ENCODE results near the gene CDYL.

CDYL gene

DNA sequence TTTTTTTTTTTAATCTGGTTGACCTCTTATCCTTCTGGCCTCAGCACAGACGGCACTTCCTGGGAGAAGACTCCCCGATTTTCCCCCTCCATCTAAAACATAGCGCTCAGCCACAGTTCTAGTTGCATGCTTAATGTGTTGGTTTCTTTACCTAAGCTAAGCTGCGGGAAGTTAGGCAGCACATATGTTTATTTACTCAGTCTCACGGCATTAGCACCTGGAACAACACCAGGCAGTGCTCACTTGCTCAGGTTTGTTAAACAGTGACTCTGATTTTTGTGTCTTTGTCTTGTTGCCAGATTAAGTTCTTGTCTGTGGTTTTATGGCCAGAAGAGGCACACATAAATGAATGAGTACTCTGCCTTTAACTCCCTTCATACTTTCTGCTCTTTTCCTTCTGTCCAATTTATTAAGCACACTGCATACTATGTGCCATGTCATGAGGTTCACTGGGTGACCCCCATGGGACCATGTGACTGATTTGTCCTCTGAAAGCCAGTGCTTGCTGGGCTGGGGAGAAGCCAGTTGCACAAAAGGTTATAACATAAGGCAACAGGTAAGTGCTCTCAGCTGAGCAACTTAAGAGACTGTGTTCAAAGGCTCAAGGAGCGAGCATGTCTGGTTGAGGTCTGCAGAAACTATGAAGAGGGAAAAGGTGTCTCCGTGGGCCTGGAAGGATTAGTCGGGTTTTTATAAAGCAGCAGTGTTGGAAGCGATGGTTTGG, 134.0 kb downstream of the CDYL start:
- DNase-seq, result no peak

DNA sequence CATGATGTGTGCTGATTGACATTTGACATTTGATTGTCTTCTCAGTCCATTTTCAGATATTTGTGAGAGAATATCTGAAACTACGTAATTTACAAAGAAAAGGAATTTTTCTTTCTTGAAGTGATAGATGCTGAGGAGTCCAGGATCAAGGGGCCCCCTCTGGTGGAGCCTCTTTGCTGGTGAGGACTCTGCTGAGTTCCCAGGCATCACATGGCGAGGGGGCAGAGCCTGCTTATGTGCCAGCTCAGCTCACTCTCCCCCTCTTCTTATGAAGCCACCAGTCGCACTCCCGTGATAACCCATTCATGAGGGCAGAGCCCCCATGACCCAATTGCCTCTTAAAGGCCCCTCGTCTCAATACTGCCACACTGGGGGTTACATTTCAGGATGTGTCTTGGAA, 136.4 kb downstream of the CDYL start:
- no peak for DNase-seq

DNA sequence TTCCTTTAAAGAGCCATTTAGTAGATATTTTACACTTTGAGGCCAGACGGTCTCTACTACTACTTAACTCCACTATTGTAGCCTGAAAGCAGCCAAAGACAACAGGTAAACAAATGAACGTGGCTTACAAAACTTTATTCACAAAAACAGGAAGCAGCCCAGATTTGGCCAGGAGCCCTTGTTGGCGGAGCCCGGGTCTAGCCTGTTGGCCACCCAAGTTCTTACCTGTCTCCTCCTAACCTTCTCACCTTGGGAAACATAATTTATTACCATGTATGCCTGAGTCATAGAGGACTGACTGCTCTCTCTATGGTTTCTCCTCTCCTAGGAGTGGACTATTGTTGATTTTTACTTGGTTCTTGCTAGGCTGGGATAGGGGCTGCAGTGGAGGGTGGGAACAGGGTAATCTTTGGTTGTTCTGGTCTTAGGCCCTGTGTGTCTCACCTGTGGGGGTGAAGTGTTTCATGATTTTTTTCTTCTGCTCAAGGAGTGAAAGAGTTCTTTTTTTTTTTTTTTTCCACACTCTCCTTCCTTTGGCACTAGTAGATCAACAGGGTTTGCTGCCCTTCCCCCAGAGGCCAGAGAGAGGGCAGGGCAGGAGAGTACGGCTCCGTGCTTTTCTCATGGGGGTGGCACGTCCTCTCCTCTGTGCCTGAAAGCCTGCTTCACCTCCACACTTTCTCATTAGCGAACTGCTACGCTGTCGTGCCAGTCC, 137.7 kb downstream of the CDYL start:
- no peak for DNase-seq

DNA sequence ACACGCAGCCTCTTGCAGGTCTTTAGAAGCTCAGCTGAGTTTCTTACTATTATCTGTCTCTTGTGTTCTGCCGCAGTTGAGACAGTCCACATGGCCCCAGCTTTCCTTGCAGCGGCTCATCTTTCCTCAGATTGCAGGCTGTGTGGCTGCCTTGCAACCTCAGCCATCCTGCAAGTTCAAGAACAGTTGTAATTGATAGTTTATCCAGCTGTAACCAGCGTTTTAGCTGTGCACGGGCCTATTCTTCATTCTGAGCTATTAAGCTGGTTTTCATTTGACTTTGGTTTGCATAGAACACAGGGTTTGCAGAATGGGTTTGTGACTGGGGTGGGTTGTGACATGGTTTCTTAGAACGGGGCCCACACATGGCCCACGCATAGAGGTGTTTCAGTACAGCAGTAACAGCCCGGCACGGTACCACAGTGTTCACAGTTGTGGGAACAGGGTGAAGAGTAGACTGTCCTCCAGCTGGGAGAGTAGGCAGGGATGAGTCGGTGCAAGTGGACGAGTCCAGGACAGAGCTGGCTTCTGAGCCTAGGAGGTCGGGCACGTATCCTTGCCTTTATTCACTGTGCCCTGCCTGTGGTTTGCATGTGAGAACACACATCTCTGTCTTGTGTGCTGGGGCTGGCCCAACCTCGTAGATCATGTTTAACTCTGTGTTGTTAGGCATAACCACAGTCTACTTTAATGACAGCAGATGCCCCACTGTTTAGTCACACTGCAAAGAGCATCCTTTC, 138.4 kb downstream of the CDYL start:
- no peak for DNase-seq

DNA sequence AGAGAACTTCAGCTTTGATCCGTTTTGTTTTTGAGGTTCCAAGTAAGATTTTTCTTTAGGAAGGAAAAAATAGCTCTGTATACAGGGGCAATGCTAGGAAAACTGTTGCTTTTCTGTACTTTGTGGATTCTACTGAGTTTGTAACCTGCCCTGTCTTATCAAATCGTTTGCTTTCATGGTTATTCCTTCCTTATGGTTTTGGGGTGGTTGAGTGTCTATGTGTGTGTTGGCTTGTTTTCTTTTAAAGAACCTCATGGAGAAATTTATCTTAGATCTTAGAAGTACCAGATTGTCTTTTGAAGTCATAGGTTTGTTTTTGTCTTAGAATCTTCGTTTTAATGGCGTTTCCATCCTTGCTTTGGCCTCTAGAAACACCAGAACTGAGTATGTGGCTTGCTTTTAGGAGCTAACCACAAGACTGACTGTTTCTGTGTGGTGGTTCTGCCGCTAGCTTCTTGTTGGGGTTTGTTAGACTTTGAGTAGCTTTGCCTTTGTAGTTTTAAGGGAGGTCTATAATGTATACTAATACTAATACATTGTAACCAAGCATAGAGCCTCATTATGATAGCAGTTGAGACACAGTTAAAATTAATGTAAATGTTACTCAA, 140.9 kb downstream of the CDYL start:
- DNase-seq, result no peak

DNA sequence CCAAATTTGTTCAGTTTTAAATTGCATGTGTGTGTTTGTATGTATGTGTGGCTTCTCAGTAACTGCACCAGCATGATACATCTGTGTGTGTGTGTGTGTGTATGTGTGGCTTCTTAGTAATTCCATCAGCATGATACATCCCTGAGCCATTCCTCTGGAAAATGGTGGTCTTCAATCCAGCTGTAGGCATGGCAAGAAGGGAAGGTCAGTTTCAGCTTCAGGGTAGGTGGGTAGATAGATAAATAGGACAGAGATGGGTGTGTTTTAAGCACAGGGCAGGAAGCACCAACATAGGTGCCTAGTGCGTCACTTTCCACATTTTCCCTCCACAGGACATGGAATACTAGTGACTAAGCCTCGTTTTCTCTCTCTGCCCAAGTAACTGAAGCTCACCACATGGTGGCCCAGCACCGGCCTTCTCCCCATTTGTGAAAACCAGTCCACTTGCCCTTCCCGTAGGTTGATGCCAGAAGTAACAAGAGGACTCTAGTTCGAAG, 144.8 kb downstream of the CDYL start:
- DNase-seq, result no peak

DNA sequence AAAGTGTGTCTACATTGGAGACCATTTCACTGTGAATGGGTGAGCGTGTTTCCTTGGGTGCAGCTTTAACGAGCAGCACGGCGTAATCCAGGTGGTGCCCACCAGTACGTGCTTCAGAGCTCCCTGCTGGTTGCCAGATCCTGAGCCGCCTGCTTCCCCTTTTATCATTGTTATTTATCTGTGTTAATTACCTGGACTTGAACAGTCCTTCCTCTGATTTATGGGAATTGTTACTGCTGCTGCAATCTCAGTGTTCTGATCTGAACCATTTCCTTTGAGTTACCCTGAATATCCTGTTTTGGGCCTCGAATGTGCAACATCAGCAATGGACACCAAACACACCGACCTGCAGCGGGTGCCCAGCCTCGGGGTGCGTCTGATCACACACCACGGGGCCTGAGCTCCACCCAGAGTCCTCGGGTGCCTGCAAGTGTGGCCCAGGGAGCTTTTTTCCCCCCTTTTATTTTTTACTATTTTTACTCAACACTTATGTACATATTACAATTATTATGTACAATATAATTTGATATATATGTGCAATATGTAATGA, 146.4 kb downstream of the CDYL start:
- DNase-seq, result no peak

DNA sequence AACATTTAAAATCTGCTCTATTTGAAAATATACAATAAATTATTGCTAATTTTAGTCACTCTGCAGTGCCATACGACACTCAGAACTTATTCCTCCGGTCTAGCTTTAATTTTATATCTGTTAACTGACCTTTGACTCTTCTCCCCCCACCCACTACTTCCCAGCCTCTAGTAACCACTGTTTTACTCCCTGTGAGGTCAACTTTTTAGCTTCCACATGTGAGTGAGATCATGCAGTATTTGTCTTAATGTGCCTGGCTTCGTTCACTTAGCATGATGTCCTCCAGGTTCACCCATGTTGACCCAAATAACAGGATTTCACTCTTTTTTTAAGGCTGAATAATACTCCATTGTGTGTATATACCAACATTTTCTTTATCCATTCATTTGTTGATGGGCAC, 146.9 kb downstream of the CDYL start:
- DNase-seq, result no peak

DNA sequence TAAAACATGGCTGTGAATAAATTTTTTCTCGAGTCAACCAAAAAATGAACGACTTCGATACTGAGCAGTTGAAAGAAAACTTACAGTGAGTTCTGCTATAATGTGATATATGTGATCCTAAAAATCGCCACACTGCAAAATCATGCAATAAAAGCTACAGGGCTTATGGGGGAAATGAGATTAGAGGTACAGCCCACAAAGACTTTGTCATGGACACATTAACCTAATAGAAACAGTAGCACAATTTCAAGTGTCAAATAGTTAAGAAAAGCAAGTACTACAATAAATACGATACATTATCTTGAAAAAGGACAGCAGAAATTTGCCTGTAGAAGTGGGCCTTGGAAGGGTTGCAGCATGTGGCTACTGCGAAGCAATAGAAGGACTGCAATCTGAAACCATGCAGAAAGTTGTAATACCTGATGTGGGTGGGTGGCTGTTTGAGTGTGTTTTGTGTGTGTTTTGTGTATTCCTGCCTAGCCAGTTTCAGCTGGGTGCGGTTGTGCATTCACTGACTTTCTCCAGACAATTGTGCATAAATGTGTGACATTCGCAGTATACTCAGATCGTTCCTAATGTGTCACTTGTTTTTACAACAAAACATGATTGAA, 148.6 kb downstream of the CDYL start:
- no peak for DNase-seq

DNA sequence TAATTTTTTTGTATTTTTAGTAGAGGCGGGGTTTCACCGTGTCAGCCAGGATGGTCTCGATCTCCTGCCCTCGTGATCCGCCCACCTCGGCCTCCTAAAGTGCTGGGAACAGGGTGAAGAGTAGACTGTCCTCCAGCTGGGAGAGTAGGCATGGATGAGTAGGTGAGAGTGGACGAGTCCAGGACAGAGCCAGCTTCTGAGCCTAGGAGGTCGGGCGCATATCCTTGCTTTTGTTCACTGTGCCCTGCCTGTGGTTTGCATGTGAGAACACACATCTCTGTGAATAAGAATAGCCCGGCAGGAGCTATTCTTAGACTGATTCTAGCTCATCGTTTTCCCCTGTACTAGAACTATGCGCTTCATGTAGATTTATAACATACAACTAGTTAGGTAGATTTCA, 149.4 kb downstream of the CDYL start:
- DNase-seq, result no peak

DNA sequence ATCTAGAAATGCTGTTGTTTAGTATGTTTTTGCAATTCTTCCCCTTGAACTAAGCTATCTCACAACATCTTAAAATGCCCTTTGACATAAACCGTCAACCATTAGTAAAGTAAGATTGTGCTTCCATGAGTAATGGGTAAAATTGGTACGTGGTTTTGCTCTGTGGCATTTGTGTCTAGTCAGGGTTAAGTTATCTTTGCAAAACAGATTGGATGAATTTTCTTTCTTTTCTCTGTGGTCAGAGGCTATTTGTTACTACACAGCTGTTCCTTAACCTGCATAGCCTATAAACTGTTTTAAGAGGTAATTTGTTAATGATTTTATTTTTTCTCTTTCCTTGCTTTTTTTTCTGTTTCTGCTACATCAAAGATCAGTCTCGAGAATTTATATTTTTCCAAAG, 152.2 kb downstream of the CDYL start:
- DNase-seq, result no peak

DNA sequence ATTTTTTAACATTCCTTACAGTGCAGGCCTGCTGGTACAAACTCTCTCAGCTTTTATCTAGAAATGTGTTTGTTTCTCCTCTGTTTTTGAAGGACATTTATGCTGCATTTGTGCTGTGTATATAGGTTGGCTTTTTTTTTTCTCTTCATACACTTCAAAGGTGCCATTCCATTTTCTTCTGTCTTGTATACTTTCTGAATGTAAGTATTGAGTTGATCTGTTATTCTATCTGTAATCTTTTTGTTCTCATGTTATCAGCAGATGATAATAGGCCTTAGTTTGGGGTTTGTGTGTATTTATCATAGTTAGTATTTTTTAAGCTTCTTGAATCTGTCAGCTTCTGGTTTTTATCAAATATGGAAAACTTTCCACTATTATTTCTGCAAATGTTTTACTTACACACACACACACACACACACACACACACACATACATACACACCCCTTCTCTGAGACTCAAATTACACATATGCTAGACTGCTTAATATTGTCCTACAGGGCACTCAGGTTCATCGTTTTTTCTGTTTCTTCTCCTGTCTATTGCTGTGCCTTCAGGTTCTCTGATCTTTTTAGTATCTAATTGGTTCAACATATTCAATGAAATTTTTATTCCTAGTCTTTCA, 153.0 kb downstream of the CDYL start:
- DNase-seq, result no peak

DNA sequence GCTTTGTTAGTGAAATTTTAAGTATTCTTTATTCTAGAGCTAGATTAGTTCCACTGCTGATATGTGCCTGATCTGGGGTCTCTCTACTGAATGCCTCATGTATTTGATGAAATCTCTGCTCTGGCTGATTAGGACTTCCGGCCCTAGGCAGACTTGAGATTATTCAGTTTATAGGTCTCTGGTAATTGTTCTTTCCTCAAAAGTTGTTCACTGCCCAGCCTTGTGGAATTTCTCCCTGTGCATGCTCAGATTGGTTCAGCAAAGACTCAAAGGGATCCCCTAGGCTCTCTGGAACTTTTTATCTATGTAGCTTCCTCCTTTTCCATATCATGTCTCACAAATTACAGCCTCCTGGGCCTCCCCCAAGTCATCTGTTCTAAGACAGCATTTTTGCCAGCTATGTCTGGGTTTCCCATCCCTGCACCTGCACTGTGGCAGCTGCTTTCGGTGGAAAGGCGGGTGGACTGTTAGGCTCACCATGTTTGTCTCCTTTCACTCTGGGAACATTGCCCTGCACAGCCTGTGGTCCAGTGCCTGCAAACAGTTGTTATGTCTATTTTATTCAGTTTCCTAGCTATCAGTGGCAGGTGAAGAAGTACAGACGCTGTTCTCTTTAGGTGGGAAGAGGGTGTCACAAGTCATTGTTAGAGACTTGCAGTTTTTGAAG, 154.0 kb downstream of the CDYL start:
- DNase-seq, result no peak

DNA sequence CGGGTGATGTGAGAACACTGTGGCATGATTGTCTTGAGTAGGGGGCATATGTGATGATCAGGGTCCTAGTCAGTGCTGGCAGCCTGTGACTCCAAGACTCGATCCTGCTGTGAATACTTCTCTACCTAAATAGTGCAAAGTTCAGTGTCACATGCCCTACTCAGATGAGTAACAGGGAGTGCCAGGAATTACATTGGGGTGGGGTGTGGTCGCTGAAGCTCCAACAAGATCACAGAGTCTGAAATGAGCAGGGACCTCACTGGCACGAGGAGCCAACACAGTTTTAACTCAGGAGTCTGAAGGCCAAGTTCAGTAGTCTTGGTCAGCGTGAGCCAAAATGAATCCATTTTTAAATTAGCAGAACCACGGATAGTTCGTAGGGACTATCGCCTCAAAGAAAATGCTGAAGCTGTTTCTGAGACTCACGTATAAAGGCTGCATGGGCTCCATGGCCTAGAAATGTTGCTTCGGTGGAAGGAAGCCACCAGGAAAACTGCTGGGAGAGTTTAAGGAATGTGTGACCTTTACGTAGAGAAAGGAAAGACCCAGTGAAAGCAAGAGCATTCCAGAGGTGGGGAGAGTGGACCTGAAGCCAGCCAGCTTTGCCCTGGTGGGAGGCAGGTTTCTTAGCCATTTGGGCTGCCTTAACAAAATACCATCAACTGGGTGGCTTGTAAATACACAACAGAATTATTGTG, 155.5 kb downstream of the CDYL start:
- no peak for DNase-seq

DNA sequence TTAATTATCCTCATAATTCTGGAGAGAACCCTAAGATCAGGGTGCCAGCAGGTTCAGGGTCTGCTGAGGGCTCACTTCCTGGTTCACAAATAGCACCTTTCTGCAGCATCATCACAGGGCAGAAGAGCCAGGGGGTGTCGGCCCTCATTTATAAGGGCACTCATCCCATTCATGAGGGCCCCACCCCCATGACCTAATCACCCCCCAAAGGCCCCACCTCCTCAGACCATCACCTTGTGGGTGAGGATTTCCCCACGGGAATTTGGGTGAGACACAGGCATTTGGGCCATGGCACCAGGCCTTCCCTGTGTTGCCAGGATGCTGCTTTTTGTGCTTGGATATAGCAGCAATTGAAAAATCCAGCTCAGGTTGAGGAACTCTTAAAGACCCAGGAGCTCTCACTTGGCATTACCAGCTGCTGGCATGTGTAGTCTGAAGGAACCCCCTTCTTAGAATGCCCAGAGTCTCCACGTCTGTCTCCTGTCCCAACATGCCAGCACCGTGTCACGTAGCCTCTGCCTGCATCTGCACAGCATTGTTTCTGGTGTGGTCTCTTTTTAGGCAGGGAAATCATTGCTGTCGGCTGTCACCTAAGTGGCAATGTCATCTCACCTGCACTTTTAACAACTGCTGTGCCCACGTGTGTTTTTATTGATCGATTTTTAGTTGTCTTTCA, 156.2 kb downstream of the CDYL start:
- DNase-seq, result no peak

DNA sequence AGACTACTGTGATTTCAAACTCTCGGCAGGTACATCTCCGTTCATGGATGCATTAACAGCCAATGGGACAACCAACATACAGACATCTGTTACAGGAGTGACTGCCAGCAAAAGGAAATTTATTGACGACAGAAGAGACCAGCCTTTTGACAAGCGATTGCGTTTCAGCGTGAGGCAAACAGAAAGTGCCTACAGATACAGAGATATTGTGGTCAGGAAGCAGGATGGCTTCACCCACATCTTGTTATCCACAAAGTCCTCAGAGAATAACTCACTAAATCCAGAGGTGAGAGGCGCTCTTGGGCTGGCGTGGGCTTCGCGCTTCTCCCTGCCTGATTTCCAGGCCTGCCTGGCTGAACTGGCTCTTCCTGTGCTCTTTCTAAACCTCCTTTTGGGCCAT, 159.3 kb downstream of the CDYL start:
- DNase-seq, result no peak

DNA sequence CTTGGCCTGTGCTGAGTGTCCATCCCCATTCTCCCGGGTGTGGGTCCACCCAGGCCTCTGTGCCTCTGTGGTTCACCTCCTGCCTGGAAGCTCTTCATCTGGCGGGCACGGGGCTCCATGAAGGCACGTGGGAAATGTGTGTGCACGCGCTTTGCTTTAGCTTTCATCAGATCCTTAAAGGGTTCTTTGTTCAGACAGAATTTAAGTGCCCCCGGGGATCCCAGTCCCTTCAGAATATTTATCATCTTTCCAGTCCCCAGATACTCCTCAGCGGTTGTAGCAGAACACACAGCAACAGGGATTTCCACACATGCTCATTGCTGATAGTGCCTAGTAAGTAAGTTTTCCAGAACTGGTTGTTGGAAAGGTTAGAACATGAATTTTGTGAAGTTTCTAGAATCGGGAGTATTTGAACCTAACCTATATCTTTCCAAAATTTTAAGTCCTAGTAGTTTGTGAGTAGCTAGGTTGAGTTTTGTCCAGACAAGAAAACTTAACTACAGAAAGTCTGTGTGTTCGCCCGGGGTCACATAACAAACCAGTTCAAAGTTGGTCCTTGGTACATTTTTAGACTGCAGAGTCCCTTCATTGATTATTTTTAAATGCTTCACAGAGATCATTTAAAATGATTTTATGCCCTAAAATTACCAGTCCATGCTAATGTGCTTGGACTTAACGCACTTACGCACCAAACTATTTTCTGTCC, 159.9 kb downstream of the CDYL start:
- no peak for DNase-seq

DNA sequence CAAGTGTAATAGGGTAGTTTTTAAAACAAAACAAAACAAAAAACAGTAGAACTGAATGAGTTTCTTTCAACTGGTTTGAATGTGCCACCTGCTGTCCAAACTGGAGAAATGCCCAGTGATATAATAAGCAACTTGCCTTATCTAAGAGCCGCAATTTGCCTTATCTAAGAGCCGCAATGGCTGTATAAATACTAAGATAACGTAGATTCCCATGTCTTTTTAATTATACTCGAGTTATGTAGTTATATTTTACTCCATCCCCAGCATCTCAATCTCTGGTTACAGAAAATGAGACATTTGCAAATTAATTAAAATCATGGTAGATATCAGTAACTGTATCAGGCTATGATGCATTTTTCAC, 160.5 kb downstream of the CDYL start:
- no peak for DNase-seq

DNA sequence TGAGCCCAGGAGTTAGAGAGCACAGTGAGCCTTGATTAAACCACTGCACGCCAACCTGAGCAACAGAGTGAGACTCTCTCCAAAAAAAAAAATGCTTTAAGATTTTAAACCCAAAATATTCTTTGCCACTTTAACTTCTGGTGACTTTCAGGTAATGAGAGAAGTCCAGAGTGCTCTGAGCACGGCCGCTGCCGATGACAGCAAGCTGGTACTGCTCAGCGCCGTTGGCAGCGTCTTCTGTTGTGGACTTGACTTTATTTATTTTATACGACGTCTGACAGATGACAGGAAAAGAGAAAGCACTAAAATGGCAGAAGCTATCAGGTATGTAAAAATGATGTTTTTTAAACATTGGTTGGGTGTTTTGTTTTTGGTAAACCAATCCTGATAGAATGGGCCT, 161.2 kb downstream of the CDYL start:
- DNase-seq, result no peak

DNA sequence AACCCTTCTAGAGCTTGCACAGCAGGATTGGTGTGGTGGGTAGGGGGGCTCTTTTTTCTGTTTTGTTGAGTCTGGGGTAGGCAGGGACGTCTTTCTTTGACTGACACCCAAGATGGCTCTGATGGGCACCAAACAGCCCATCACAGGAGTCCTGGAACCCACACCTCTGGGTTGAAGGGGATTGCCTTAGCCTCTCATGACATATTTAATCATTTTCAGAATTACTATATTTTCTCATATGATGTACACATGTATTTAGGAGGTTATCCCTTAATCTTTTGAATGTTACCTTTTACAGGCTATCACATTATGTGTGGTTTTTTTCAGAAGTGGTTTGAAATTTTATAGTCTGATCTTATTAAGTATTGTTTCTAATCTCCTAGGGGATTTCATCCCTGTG, 163.0 kb downstream of the CDYL start:
- DNase-seq, result no peak

Data from SIG-M5 (cell line).